Fibroblast of lung (primary cell): ENCODE data around the gene ATP10A. TPM values are rescaled to one million over a fixed set of nuclear protein-coding genes. Genes with fewer than 3 reads are reported as not detected.

ENCODE experiments used
- DNase-seq, 2 donors: peaks; one replicate each; pipeline versions ENCODE4 v3.0.0 to v3.0.0-alpha.2; 2010; ENCODE audit warnings: low read depth in 2 of 2
- H2AFZ ChIP-seq: 2 replicates; pipeline ENCODE4 v1.5.1; 2012; ENCODE audit warnings: low read length, control low read depth, inconsistent platforms
- H3K27ac ChIP-seq: 2 replicates; pipeline ENCODE4 v1.5.1; 2011; ENCODE audit warnings: low read length, control low read depth; ENCODE audit not compliant: insufficient read depth
- H3K27me3 ChIP-seq: 2 replicates; pipeline ENCODE4 v1.5.1; 2011; ENCODE audit warnings: mild to moderate bottlenecking, low read length; ENCODE audit not compliant: control insufficient read depth, insufficient read depth
- H3K36me3 ChIP-seq: 2 replicates; pipeline ENCODE4 v1.5.1; 2011; ENCODE audit warnings: low read length; ENCODE audit not compliant: control insufficient read depth, insufficient read depth
- H3K4me1 ChIP-seq: 2 replicates; pipeline ENCODE4 v1.5.1; 2011; ENCODE audit warnings: low read length; ENCODE audit not compliant: control insufficient read depth, insufficient read depth; ENCODE audit errors: extremely low read depth
- H3K4me2 ChIP-seq: 2 replicates; pipeline ENCODE4 v1.5.1; 2011; ENCODE audit warnings: low read length, control low read depth; ENCODE audit not compliant: insufficient read depth; ENCODE audit errors: extremely low read depth
- H3K4me3 ChIP-seq, 4 experiments: fragments of 200-600 bp in 1 of 4; sonication (generic) in 1 of 4; replicated peaks in 1 of 4; 2 replicates each; pipeline ENCODE4 v1.5.1; 2011 to 2016; ENCODE audit warnings: low read length in 4 of 4, low read depth in 3 of 4, mild to moderate bottlenecking in 3 of 4, control low read depth in 2 of 4, inconsistent platforms in 1 of 4, mixed read lengths in 1 of 4; ENCODE audit not compliant: insufficient read depth in 1 of 4; ENCODE audit errors: control extremely low read depth in 1 of 4
- H3K79me2 ChIP-seq: 2 replicates; pipeline ENCODE4 v1.5.1; 2012; ENCODE audit warnings: mild to moderate bottlenecking, low read length, inconsistent platforms; ENCODE audit not compliant: control insufficient read depth, insufficient read depth
- H3K9ac ChIP-seq: 2 replicates; pipeline ENCODE4 v1.5.1; 2011; ENCODE audit warnings: mild to moderate bottlenecking, low read length, control low read depth; ENCODE audit not compliant: insufficient read depth
- H3K9me3 ChIP-seq: 2 replicates; pipeline ENCODE4 v1.5.1; 2012; ENCODE audit warnings: low read depth, low read length; ENCODE audit not compliant: control insufficient read depth, insufficient read depth
- H4K20me1 ChIP-seq: 2 replicates; pipeline ENCODE4 v1.5.1; 2011; ENCODE audit warnings: low read length; ENCODE audit not compliant: control insufficient read depth, insufficient read depth; ENCODE audit errors: extremely low read depth
- EZH2 ChIP-seq: IDR thresholded peaks from 2 replicates; pipeline ENCODE4 v1.5.1; 2012; ENCODE audit warnings: low read length, control low read depth, mild to moderate bottlenecking; ENCODE audit errors: missing control alignments
- polyA plus RNA-seq, 2 donors: library from polyadenylated mRNA; depleted of rRNA in 1 of 2; stranded (reverse) in 1 of 2; unstranded in 1 of 2; fragments of >200 nt; gene quantifications; 2 replicates each; pipeline ENCODE4 v1.2.1, GENCODE V29; 2011 to 2012; ENCODE audit warnings: missing spikeins in 1 of 2
- total RNA-seq: library from RNA; depleted of rRNA; stranded (reverse); fragments of >200 nt; gene quantifications from 2 replicates; pipeline ENCODE4 v1.2.1, GENCODE V29; 2014
- TF ChIP-seq, protein P1 (sequence below), 2 donors: IDR thresholded peaks in 1 of 2; conservative IDR thresholded peaks in 1 of 2; 1 replicate in 1 of 2; 2 replicates in 1 of 2; pipeline ENCODE4 v1.5.1; 2011 to 2012; ENCODE audit warnings: low read length in 2 of 2, control low read depth in 1 of 2, inconsistent platforms in 1 of 2, low read depth in 1 of 2, mild to moderate bottlenecking in 1 of 2

ATP10A gene
- total and polyA plus RNA-seq, 2 donors (not counting 1 experiment from before 2014, with no cell fraction given), result 12.7 to 13.8 TPM

DNA sequence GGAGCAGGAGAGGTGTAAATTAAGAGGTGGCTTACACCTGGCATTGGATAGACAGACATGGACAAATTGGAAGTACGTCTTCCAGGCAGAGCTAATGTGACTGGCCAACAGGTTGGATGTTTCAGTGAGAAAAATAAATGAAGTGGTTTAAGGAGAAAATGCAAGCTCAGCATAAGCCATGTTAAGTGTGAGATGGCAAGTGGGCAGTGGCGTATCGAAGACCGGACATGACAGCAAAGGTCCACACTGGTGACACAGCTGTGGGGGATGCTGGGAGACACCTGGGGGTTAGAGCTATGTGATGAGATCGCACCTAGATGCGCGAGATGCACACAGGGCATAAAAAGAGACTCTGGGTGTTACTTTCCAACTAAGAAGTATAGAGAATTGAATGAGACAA is 3.7 kb upstream of the ATP10A start:
- H2AFZ ChIP-seq, result no peak overlapping the region
- DNase-seq, result no peak
- TF ChIP-seq EZH2, result no peak
- TF ChIP-seq, protein P1, sequence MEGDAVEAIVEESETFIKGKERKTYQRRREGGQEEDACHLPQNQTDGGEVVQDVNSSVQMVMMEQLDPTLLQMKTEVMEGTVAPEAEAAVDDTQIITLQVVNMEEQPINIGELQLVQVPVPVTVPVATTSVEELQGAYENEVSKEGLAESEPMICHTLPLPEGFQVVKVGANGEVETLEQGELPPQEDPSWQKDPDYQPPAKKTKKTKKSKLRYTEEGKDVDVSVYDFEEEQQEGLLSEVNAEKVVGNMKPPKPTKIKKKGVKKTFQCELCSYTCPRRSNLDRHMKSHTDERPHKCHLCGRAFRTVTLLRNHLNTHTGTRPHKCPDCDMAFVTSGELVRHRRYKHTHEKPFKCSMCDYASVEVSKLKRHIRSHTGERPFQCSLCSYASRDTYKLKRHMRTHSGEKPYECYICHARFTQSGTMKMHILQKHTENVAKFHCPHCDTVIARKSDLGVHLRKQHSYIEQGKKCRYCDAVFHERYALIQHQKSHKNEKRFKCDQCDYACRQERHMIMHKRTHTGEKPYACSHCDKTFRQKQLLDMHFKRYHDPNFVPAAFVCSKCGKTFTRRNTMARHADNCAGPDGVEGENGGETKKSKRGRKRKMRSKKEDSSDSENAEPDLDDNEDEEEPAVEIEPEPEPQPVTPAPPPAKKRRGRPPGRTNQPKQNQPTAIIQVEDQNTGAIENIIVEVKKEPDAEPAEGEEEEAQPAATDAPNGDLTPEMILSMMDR (conservative IDR thresholded peaks at IDR 0.05 in 1 of 2, IDR thresholded peaks at IDR 0.05 in 1 of 2; ENCODE audit: low read depth in 1 of 2, low read length in 2 of 2), result no peak
- no peaks in the 10 kb centered on the region for H3K36me3 ChIP-seq
- no peaks in the 10 kb centered on the region for H3K4me1 ChIP-seq
- H3K9me3 ChIP-seq, result no peaks in the 10 kb centered on the region
- H3K27ac ChIP-seq, result no peak overlapping the region
- no peaks in the 10 kb centered on the region for H3K27me3 ChIP-seq
- no peak overlapping the region for H3K4me3 ChIP-seq
- H3K79me2 ChIP-seq, result peaks cover 10% of the 10 kb centered on the region
- H4K20me1 ChIP-seq, result no peaks in the 10 kb centered on the region
- no peak overlapping the region for H3K9ac ChIP-seq
- no peak overlapping the region for H3K4me2 ChIP-seq

DNA sequence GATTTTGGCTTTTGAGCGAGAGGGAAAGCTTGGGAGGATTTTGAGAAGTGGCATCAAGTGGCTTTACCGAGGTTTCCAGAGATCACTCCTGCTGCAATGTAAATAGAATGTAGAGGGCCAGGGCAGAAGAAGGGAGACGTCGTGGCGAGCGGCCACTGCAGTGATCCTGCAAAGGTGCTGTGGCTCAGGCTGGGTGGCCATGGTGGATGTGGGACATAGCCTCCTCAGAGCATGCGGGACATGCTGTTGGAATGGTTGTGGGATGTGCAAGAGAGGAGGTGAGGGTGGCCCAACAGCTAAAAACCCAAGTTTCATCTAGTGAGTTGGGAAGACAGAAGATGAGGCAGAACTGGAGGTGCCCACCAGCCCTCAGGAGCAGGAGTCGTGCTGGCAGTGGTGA is 3.1 kb upstream of the ATP10A start:
- no peaks in the 10 kb centered on the region for H3K9me3 ChIP-seq
- no peak for DNase-seq
- no peak overlapping the region for H3K4me2 ChIP-seq
- H3K4me3 ChIP-seq, result no peak overlapping the region
- H3K79me2 ChIP-seq, result peaks cover 16% of the 10 kb centered on the region
- H3K36me3 ChIP-seq, result no peaks in the 10 kb centered on the region
- H2AFZ ChIP-seq, result no peak overlapping the region
- H3K4me1 ChIP-seq, result no peaks in the 10 kb centered on the region
- no peak overlapping the region for H3K27ac ChIP-seq
- H3K9ac ChIP-seq, result no peak overlapping the region
- H4K20me1 ChIP-seq, result no peaks in the 10 kb centered on the region
- TF ChIP-seq, protein P1 (conservative IDR thresholded peaks at IDR 0.05 in 1 of 2, IDR thresholded peaks at IDR 0.05 in 1 of 2; ENCODE audit: low read depth in 1 of 2, low read length in 2 of 2), result no peak
- no peaks in the 10 kb centered on the region for H3K27me3 ChIP-seq

DNA sequence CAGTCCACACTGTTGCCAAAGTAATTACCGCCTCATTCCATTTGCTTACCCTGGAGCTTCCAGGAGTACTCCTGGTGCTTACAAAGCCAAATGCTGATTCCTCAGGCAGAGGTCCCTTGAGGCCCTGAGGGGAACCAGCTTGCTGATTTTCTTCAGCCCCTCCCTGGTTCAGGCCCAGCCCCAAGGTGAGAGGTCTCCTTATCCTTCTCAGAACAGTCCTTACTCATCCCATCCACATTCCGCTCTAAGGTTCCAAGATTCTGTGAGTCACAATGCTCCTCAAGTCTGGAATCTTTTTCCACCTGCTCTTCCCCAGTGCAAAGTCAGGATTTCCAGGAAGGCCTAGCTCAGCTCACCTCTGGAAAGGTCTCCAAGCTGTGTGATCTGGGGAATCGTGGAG is 1.8 kb upstream of the ATP10A start:
- H3K9me3 ChIP-seq, result no peaks in the 10 kb centered on the region
- no peaks in the 10 kb centered on the region for H3K27me3 ChIP-seq
- H4K20me1 ChIP-seq, result no peaks in the 10 kb centered on the region
- no peak overlapping the region for H3K4me3 ChIP-seq
- H3K9ac ChIP-seq, result no peak overlapping the region
- H3K36me3 ChIP-seq, result no peaks in the 10 kb centered on the region
- no peaks in the 10 kb centered on the region for H3K4me1 ChIP-seq
- H3K27ac ChIP-seq, result no peak overlapping the region
- TF ChIP-seq EZH2, result no peak
- TF ChIP-seq, protein P1 (conservative IDR thresholded peaks at IDR 0.05 in 1 of 2, IDR thresholded peaks at IDR 0.05 in 1 of 2; ENCODE audit: low read depth in 1 of 2, low read length in 2 of 2), result no peak
- no peak overlapping the region for H2AFZ ChIP-seq
- H3K4me2 ChIP-seq, result no peak overlapping the region
- H3K79me2 ChIP-seq, result peaks cover 27% of the 10 kb centered on the region
- DNase-seq, result peak in 1 of 2 donors; percentile 76
